ENCODE results near the gene SPIN4.

DNA sequence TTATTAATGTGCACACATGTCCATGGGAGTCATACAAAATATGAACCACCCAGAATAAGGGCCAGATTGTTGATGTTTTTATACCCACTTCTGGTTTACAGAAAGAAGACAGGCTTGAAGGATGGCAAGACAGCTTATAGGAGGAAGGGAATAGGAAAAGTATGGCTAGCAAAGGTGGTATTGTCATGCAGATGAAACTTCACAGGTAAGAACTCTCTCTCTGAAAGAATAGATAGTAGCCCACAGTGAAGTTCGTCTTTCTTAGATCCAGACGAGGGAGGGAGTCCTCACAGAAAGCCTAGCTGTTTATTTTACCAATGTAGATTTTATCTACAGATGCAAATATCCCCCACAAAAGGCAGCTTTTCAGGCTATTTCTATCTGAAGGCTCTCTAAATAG lies 43.7 kb upstream of the SPIN4 start:
- TF ChIP-seq POLR2AphosphoS5 (IDR thresholded peaks at IDR 0.05; ENCODE audit: borderline replicate concordance, low read depth, low read length): no peak
- TF ChIP-seq EZH2 (IDR thresholded peaks at IDR 0.05): no peak
